Measurements from ENCODE around the gene ARMH4. TPM values are rescaled to one million over a fixed set of nuclear protein-coding genes. Genes with fewer than 3 reads are reported as not detected.

ARMH4 gene
- total RNA-seq, 1 experiment from 2014 or later: 0.07 TPM

- no peaks in the 10 kb centered on the region for H3K36me3 Mint-ChIP-seq (ENCODE audit: insufficient read depth, unreplicated experiment)
- peaks cover 16% of the 10 kb centered on the region for H3K27me3 Mint-ChIP-seq (ENCODE audit: insufficient read depth, unreplicated experiment)
- no peak for DNase-seq
- no peak overlapping the region for H3K4me3 Mint-ChIP-seq (ENCODE audit: unreplicated experiment)
- POLR2A ChIA-PET: no interaction called here
- BruUV-seq (replicated peaks): no TSS peak
- H3K4me3 ChIP-seq (ENCODE audit: low read depth, low read length): no peak overlapping the region
- H3K4me1 Mint-ChIP-seq (ENCODE audit: low read depth, unreplicated experiment): no peaks in the 10 kb centered on the region
- H3K27ac Mint-ChIP-seq (ENCODE audit: unreplicated experiment): no peak overlapping the region
- no peaks in the 10 kb centered on the region for H3K9me3 ChIP-seq
- H3K27me3 ChIP-seq (replicated peaks; ENCODE audit: control insufficient read depth, insufficient read depth, low read length): peaks cover 2% of the 10 kb centered on the region
- TF ChIP-seq CTCF (IDR thresholded peaks at IDR 0.05; ENCODE audit: insufficient read depth in 1 of 2, low read depth in 1 of 2, low read length in 1 of 2, severe bottlenecking in 1 of 2, unreplicated experiment in 1 of 2): no peak
- H3K9me3 Mint-ChIP-seq (ENCODE audit: unreplicated experiment): no peaks in the 10 kb centered on the region
- H3K4me1 ChIP-seq: no peaks in the 10 kb centered on the region
- no peaks in the 10 kb centered on the region for H3K36me3 ChIP-seq (ENCODE audit: control insufficient read depth, insufficient read depth, low read length)
- CTCF ChIA-PET: no interaction called here
- intact Hi-C loops (cut with micrococcal nuclease; ENCODE audit: unreplicated experiment): no loop called here
Observed at GRCh38 chr14:58082491-58083098, 69.4 kb downstream of the ARMH4 start.

- no peaks in the 10 kb centered on the region for H3K36me3 ChIP-seq (ENCODE audit: control insufficient read depth, insufficient read depth, low read length)
- H3K27me3 ChIP-seq (replicated peaks; ENCODE audit: control insufficient read depth, insufficient read depth, low read length): no peaks in the 10 kb centered on the region
- no peaks in the 10 kb centered on the region for H3K9me3 Mint-ChIP-seq (ENCODE audit: unreplicated experiment)
- H3K27me3 Mint-ChIP-seq (ENCODE audit: insufficient read depth, unreplicated experiment): peaks cover 14% of the 10 kb centered on the region
- H3K4me1 ChIP-seq: no peaks in the 10 kb centered on the region
- TF ChIP-seq CTCF (IDR thresholded peaks at IDR 0.05; ENCODE audit: insufficient read depth in 1 of 2, low read depth in 1 of 2, low read length in 1 of 2, severe bottlenecking in 1 of 2, unreplicated experiment in 1 of 2): no peak
- no peak overlapping the region for H3K27ac Mint-ChIP-seq (ENCODE audit: unreplicated experiment)
- intact Hi-C loops (cut with micrococcal nuclease; ENCODE audit: unreplicated experiment): no loop called here
- H3K4me3 ChIP-seq (ENCODE audit: low read depth, low read length): no peak overlapping the region
- POLR2A ChIA-PET: no interaction called here
- CTCF ChIA-PET: no interaction called here
- H3K36me3 Mint-ChIP-seq (ENCODE audit: insufficient read depth, unreplicated experiment): no peaks in the 10 kb centered on the region
- H3K4me3 Mint-ChIP-seq (ENCODE audit: unreplicated experiment): no peak overlapping the region
- no TSS peak for BruUV-seq (replicated peaks)
- H3K9me3 ChIP-seq: no peaks in the 10 kb centered on the region
- no peak for DNase-seq
- no peaks in the 10 kb centered on the region for H3K4me1 Mint-ChIP-seq (ENCODE audit: low read depth, unreplicated experiment)
Observed at GRCh38 chr14:58082011-58082410, 70.0 kb downstream of the ARMH4 start.

GRCh38 chr14:58078471-58078870 lies 73.5 kb downstream of the ARMH4 start:
- no peak overlapping the region for H3K27ac Mint-ChIP-seq (ENCODE audit: unreplicated experiment)
- intact Hi-C loops (cut with micrococcal nuclease; ENCODE audit: unreplicated experiment): no loop called here
- Histone ChIP-seq H3K9me3 (no peaks in the 10 kb centered on the region), H3K27me3 (replicated peaks; ENCODE audit: control insufficient read depth, insufficient read depth, low read length) (no peaks in the 10 kb centered on the region), H3K4me3 (ENCODE audit: low read depth, low read length) (no peak overlapping the region), H3K36me3 (ENCODE audit: control insufficient read depth, insufficient read depth, low read length) (no peaks in the 10 kb centered on the region), H3K4me1 (no peaks in the 10 kb centered on the region)
- no peak for DNase-seq
- ChIA-PET CTCF (no interaction called here), POLR2A (no interaction called here)
- no peak for TF ChIP-seq CTCF (IDR thresholded peaks at IDR 0.05; ENCODE audit: insufficient read depth in 1 of 2, low read depth in 1 of 2, low read length in 1 of 2, severe bottlenecking in 1 of 2, unreplicated experiment in 1 of 2)
- H3K27me3 Mint-ChIP-seq (ENCODE audit: insufficient read depth, unreplicated experiment): peaks cover 8% of the 10 kb centered on the region
- H3K4me1 Mint-ChIP-seq (ENCODE audit: low read depth, unreplicated experiment): no peaks in the 10 kb centered on the region
- no peak overlapping the region for H3K4me3 Mint-ChIP-seq (ENCODE audit: unreplicated experiment)
- H3K36me3 Mint-ChIP-seq (ENCODE audit: insufficient read depth, unreplicated experiment): no peaks in the 10 kb centered on the region
- BruUV-seq (replicated peaks): no TSS peak
- H3K9me3 Mint-ChIP-seq (ENCODE audit: unreplicated experiment): no peaks in the 10 kb centered on the region

All from Caco-2 (cell line).